GM18858 (cell line): Measurements from ENCODE around the gene ACKR3.

Experiments used
- ATAC-seq: cut with Tn5 transposase; IDR thresholded peaks from one replicate; pipeline ENCODE4 v1.9.1; 2021; ENCODE audit not compliant: unreplicated experiment

Gene ACKR3

GRCh38 chr2:236569573-236569973 is at the start of gene ACKR3:
ACKR3 (plus strand) TSS chr2:236569825; CDS start chr2:236580466, 10,641 bp downstream.
- peak; percentile 63 for ATAC-seq

DNA sequence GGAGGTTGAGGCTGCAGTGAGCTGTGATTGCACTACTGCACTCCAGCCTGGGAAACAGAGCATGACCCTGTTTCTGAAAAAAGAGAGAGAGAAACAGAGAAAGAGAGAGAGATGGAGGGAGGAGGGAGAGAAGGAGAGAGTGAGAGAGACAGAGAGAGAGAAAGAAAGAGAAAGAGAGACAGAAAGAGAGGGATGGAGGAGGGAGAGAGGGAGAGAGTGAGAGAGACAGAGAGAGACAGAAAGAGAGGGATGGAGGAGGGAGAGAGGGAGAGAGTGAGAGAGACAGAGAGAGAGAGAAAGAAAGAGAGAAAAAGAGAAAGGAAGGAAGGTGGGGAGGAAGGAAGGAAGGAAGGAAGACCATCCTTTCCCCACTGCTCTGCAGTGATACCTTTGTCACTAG is 48.1 kb upstream of the ACKR3 start:
- ATAC-seq, result no peak

GRCh38 chr2:236523249-236523648 is 46.4 kb upstream of the ACKR3 start:
- no peak for ATAC-seq

DNA sequence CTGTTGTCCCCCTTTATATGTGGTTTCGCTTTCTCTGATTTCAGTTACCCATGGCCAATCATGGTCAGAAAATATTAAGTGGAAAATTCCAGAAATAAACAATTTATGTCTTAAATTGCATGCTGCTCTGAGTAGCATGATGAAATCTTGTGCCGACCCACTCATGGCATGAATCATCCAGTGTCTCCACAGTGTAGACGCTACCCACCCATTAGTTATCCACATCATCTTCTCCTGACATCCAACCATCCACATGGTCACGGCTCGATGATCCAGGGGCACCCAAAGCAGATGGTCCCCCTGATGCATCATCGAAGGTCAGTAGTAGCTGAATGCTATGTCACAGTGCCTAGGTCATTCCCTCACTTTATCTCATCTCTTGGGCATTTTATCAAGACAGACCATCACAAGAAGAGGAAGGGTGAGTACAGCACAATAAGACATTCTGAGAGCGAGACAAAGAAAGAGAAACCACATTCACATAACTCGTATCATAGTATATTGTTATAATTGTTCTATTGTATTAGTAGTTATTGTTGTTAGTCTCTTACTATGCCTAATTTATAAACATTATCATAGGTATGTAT is 44.1 kb upstream of the ACKR3 start:
- ATAC-seq, result no peak

DNA sequence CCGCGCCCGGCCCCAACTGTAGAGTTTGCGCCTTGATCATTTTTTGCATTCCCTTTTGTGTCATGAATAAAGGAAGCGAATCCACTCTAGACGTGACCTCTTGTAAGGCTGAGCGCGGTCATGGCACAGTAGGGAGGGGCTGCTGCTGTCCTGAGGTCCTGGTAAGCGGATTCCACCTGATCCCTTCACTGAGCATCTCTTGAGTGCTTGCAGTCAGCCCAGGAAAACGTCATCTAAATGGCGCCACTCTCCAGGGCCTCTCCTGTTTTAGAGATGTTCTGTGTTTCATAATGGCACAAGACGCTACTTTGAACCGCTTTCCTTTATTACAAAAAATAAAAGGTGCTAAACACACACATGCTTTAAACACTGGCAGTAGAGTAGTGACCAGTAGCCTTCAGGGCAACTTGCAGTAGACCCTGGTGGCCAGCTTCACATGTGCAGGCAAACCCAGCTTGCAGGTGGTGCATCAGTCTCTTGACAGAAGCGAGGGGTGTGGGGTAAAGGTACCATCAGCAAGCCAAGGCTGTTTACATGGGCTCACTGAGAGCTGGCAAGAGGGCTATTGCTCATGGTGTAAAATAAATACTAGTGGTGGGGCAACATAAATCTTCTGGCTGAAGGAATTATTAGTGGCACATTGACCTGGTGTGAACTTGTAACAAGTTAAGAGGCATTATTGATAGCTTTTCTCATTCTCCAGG is 43.0 kb upstream of the ACKR3 start:
- no peak for ATAC-seq

GRCh38 chr2:236527159-236527630 is 42.4 kb upstream of the ACKR3 start:
- no peak for ATAC-seq

GRCh38 chr2:236529606-236530005 is 40.0 kb upstream of the ACKR3 start:
- ATAC-seq, result no peak

- ATAC-seq, result no peak
Observed at GRCh38 chr2:236530512-236530911, 39.1 kb upstream of the ACKR3 start.

- no peak for ATAC-seq
Observed at GRCh38 chr2:236531195-236531594, 38.4 kb upstream of the ACKR3 start.

DNA sequence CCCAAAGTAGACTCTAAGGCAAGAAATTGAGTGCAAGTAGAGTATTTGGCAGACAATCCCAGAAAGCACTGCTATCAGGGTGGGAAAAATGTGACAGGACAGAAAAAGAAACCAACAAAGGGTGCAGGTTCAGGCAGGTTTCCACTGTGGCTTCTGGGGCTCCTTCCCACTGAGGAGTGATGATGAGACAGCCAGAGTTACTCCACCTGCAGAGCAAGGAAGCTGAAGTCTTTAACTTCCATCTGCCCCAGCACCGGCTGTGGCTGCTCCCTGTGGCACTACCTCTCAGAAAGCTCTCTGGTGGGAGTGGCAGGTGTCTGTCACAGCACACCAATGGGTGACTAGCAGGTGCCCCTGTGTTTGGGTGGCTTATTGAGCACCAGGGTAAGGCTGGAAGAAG is 37.6 kb upstream of the ACKR3 start:
- ATAC-seq, result no peak

DNA sequence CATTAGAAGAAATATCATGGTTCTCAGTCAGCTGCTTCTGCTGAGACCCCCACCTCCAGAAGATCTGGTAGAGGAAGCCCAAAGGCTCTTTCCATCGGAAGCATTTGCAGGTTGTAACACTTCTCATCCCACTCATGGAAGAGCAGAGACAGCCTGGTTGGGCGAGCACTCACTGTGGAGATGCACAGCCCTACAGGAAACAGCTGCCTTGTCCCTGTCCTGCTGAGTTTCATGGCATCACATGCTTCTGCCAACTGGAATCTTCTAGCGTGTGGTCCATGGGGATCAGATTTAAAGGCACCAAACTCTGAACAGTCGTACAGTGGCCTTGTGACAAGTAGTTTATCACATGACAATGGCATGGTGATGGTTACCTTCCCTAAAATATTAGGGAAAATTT is 36.3 kb upstream of the ACKR3 start:
- ATAC-seq, result no peak

GRCh38 chr2:236535024-236535423 is 34.6 kb upstream of the ACKR3 start:
- ATAC-seq, result no peak

DNA sequence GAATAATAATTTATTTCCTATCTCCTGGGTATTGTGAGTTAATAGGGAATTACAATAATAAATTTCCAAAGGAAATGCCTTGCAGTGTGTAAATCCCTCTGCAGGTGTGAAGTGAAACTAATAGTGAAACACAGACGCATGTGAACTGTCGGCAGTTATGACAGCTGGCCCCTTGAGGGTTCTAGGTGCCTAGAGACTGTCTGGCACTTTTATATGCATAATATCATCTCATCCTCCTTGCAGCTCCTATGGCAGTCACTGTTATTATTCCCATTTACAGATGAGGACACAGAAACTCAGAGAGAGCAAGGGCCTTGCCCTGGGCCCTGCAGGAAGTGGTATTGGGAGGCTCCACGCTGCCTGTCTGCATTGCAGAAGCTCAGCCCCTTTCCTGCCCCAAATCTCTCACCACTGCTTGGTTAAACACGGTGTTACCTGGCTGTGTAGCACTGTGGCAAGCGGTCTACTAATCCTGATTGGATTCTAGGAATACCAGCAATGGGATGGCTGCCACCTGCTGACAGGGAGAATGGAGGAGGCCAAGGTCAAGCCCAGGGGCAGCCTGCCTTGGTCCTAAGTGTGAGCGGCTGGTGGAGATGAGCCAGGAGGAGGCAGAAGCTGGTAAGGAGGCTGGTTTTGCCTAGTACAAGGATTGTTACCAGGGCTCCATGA is 32.8 kb upstream of the ACKR3 start:
- ATAC-seq, result peak; percentile 47

- no peak for ATAC-seq
Observed at GRCh38 chr2:236538242-236538641, 31.4 kb upstream of the ACKR3 start.

DNA sequence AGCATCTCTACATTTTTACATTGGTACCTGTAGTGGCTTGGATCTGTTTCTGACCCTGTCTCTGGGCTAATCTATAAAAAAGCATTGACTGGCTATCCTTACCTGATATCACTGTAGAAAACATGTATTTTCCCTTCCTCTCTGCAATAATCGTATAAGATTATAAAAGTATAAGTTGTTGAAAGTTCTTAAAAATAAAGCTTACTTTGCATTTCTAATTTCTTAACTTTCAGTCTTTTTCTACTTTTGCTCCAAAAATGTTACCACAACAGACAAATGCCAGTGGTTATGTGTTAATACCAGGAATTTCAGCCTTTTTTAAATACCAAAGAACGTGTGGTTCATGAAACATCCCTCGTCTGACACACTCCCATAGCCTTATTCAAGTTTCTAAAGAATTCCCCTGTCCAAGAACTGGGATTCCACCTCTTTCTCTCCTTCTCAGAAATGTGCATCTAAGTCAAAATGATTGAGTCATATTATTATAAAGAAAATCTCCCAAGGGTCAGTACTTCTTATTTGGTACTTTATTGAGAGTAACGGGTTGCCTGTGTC is 28.5 kb upstream of the ACKR3 start:
- ATAC-seq, result no peak

GRCh38 chr2:236544362-236544761 is 25.3 kb upstream of the ACKR3 start:
- ATAC-seq, result no peak

- ATAC-seq, result peak; percentile 40
Observed at GRCh38 chr2:236545248-236545658, 24.4 kb upstream of the ACKR3 start.

- ATAC-seq, result peak; percentile 38
Observed at GRCh38 chr2:236545814-236546480, 23.7 kb upstream of the ACKR3 start.

- ATAC-seq, result no peak
Observed at GRCh38 chr2:236546561-236547002, 23.0 kb upstream of the ACKR3 start.

DNA sequence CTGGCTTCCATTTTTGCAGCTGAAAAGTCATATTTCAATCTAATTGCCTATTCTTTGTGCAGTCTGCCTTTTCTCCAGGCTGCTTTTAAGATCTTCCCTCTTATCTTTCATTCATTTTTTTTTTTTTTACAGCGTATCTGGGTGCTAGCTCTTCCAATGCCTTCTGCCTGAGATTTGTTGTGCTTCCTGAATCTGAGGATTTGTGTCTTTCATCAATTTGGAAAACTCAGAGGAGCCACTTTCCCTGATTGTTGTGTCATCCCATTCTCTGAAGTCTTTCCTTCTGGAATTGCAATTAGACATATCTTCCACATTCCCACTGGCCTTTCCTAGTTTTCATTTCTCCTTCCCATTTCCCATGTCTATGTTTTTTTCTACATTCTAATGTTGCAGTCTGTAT is 21.9 kb upstream of the ACKR3 start:
- no peak for ATAC-seq
